Fibroblast of lung (primary cell): Measurements from ENCODE around the gene SHISAL1.

ENCODE experiments used
- EZH2 ChIP-seq: IDR thresholded peaks from 2 replicates; pipeline ENCODE4 v1.5.1; 2012; ENCODE audit warnings: low read length, control low read depth, mild to moderate bottlenecking; ENCODE audit errors: missing control alignments
- TF ChIP-seq, protein P1 (sequence below), 2 donors: IDR thresholded peaks in 1 of 2; conservative IDR thresholded peaks in 1 of 2; 1 replicate in 1 of 2; 2 replicates in 1 of 2; pipeline ENCODE4 v1.5.1; 2011 to 2012; ENCODE audit warnings: low read length in 2 of 2, control low read depth in 1 of 2, inconsistent platforms in 1 of 2, low read depth in 1 of 2, mild to moderate bottlenecking in 1 of 2

- TF ChIP-seq, protein P1, sequence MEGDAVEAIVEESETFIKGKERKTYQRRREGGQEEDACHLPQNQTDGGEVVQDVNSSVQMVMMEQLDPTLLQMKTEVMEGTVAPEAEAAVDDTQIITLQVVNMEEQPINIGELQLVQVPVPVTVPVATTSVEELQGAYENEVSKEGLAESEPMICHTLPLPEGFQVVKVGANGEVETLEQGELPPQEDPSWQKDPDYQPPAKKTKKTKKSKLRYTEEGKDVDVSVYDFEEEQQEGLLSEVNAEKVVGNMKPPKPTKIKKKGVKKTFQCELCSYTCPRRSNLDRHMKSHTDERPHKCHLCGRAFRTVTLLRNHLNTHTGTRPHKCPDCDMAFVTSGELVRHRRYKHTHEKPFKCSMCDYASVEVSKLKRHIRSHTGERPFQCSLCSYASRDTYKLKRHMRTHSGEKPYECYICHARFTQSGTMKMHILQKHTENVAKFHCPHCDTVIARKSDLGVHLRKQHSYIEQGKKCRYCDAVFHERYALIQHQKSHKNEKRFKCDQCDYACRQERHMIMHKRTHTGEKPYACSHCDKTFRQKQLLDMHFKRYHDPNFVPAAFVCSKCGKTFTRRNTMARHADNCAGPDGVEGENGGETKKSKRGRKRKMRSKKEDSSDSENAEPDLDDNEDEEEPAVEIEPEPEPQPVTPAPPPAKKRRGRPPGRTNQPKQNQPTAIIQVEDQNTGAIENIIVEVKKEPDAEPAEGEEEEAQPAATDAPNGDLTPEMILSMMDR (conservative IDR thresholded peaks at IDR 0.05 in 1 of 2, IDR thresholded peaks at IDR 0.05 in 1 of 2; ENCODE audit: low read depth in 1 of 2, low read length in 2 of 2): no peak
- no peak for TF ChIP-seq EZH2
Measured at GRCh38 chr22:44215287-44215686, 97.5 kb downstream of the SHISAL1 start.
